ENCODE results near the gene PDPN. TPM values are rescaled to one million over a fixed set of nuclear protein-coding genes. Genes with fewer than 3 reads are reported as not detected.

Gene PDPN
- total and polyA plus RNA-seq, 2 of the 13 experiments (the other 11 are each of a cell fraction or from before 2014, with no cell fraction given) = not detected

DNA sequence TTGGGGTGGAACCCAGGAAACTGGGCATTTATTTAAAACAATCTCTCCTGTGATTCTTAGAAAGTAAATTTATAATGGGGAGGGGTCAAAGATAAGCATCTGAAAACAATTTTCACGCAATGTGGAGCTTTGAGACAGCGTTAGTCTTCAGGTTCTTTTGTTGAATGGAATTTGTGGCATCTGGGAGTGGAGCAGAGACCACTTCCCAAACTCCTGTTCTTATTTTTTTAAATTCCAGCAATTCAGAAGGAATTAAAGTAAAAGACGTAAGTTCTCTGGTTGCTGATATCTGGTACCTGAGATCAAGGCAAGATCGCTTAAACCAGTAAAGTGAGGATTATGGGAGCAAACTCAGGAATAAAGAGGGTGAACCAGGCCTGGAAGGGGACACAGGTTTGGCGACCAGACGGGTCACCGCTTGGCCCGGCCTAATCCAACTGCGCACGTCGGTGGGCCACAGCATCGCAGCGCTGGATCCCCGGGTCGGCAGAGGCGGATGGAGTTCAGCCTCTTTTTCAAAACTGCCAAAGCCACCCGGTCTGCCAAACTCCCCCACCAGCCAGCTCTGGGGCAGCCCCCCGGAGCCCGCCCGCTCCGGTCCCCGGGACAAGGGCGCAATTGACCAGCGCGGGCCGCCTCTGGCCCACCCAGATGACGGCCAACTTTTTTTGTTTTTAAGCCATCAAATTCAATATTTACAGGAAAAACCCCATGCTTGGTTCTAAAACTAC, 754 bp upstream of the PDPN start (continued):
- TF ChIP-seq, protein P1, sequence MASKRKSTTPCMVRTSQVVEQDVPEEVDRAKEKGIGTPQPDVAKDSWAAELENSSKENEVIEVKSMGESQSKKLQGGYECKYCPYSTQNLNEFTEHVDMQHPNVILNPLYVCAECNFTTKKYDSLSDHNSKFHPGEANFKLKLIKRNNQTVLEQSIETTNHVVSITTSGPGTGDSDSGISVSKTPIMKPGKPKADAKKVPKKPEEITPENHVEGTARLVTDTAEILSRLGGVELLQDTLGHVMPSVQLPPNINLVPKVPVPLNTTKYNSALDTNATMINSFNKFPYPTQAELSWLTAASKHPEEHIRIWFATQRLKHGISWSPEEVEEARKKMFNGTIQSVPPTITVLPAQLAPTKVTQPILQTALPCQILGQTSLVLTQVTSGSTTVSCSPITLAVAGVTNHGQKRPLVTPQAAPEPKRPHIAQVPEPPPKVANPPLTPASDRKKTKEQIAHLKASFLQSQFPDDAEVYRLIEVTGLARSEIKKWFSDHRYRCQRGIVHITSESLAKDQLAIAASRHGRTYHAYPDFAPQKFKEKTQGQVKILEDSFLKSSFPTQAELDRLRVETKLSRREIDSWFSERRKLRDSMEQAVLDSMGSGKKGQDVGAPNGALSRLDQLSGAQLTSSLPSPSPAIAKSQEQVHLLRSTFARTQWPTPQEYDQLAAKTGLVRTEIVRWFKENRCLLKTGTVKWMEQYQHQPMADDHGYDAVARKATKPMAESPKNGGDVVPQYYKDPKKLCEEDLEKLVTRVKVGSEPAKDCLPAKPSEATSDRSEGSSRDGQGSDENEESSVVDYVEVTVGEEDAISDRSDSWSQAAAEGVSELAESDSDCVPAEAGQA (IDR thresholded peaks at IDR 0.05; ENCODE audit: low read depth) = no peak
- TF ChIP-seq, protein P1 (CRISPR knock-in tag; IDR thresholded peaks at IDR 0.05; ENCODE audit: borderline replicate concordance) = no peak
- TF ChIP-seq, protein P2, sequence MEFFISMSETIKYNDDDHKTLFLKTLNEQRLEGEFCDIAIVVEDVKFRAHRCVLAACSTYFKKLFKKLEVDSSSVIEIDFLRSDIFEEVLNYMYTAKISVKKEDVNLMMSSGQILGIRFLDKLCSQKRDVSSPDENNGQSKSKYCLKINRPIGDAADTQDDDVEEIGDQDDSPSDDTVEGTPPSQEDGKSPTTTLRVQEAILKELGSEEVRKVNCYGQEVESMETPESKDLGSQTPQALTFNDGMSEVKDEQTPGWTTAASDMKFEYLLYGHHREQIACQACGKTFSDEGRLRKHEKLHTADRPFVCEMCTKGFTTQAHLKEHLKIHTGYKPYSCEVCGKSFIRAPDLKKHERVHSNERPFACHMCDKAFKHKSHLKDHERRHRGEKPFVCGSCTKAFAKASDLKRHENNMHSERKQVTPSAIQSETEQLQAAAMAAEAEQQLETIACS (CRISPR knock-in tag; IDR thresholded peaks at IDR 0.05) = no peak
- TF ChIP-seq ZNF501 (CRISPR knock-in tag; IDR thresholded peaks at IDR 0.05) = no peak
